GM12874 (cell line): ENCODE measurements around the gene NCMAP.

Source experiments
- CTCF ChIP-seq: IDR thresholded peaks from 2 replicates; pipeline ENCODE4 v1.5.1; 2011; ENCODE audit warnings: low read depth, mild to moderate bottlenecking, control low read depth, low read length, moderate library complexity; ENCODE audit not compliant: insufficient read depth

The NCMAP gene

GRCh38 chr1:24599265-24599664, 43.4 kb downstream of the NCMAP start:
- TF ChIP-seq CTCF: no peak

GRCh38 chr1:24600551-24600950, 44.7 kb downstream of the NCMAP start:
- TF ChIP-seq CTCF: no peak

- no peak for TF ChIP-seq CTCF
Measured at GRCh38 chr1:24605534-24606295, 49.8 kb downstream of the NCMAP start.

GRCh38 chr1:24606296-24606605, 50.4 kb downstream of the NCMAP start:
- no peak for TF ChIP-seq CTCF

GRCh38 chr1:24606621-24607020, 50.7 kb downstream of the NCMAP start:
- no peak for TF ChIP-seq CTCF

GRCh38 chr1:24609949-24610517, 54.1 kb downstream of the NCMAP start:
- TF ChIP-seq CTCF: no peak

- TF ChIP-seq CTCF: no peak
Measured at GRCh38 chr1:24619376-24619775, 63.5 kb downstream of the NCMAP start.

GRCh38 chr1:24620678-24621077, 64.8 kb downstream of the NCMAP start:
- TF ChIP-seq CTCF: no peak
